NK-92 (cell line): ENCODE measurements around the gene S100A6.
"Not testable (repeated sequence)": the region's sequence is repeated elsewhere in the genome, so short reads cannot be mapped to it uniquely, and the experiment has no call there.

Experiments
- DNase-seq: peaks from one replicate; lab custom pipeline; 2025; ENCODE audit not compliant: unreplicated experiment; lab: John Stamatoyannopoulos, UW

Gene S100A6

DNA sequence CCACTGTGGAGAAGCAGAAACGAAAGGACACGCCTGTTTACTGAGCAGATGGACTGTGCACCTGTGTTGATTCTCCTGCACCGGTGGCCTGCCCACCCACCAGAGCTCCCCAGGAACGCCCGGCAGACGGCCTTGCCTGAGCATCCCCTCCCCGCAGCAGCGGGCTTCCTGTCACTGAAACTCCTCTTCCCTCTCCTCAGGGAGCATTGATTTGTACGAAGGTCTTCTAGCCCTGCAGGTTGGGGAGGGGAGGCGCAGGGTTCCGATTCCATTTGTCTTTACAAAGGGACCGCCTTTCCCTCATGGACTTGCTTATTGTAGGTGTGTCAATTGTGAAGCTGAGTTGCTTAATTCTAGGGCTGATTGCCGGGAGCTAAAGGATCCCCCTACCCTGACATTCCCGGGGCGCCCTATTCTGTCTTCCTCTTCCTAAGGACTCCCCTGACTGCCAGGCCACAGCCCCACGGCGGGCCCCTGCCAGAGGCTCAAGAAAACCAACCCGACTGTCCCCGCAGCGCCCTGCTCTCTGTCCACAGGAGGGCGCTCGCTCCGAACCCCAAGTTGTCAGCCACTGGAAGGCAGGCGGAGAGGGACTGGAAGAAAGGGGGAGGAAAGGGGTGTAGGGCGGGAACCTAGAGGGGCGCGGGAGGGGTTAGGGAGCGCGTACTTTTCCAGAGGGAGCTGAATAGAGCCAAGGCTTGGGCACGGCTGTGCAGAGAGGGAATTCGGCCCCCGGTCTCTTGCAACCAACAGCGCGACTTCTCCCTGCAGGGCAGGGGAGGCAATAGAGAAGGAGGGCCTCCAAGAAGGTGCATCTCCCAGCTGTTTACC is 2.8 kb downstream of the S100A6 start:
- no peak for DNase-seq

DNA sequence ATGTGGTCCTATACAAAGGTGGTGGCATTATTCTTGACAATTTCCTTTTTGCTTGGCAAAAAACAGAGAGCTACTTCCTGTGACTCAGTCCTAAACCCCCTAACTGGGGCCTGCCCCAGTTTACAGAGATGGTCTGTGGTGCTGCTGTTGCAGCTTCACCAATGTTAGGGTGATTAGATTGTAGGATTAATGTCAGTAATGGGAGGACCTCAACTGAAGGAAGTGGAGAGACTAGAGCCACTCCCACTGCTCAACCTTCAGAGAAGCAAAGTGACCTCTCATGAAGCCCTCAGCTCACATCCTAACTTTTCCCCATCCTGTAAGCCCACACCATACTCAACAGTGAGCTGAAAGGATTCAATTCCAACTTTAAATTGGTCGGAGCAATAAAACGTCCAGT is 3.6 kb downstream of the S100A6 start:
- DNase-seq: no peak

DNA sequence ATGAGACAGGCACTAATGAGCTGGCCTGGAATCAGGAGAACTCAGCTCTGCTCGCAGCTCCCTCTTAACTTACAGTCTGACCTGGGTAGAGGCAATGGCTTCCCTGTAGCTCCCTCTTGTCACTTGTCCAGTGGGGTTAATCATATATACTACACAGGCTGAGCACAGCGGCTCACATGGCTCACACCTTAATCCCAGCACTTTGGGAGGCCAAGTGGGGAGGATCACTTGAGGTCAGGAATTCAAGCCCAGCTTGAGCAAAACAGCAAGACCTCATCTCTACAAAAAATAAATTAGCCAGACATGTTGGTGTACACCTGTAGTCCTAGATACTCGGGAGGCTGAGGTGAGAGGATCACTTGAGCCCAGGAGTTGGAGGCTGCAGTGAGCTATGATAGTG is 4.2 kb downstream of the S100A6 start:
- DNase-seq: no peak

DNA sequence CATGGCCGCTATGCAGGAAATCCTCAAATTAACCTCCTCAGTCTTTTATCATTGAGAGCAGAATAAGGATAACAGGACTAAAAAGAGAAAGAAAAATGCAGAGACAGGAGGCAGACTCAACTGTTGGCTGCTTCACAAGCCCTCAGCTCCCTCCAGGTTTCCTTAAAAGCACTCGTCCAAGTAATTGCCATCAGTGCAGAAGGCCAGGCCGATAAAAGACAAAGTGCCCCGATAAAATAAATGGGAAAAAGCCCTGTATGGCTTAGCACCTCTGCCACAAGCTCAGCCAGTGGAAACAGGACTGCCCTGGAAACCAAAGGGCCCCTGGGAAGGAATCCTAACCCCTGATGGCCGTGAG is 8.1 kb downstream of the S100A6 start:
- no peak for DNase-seq

DNA sequence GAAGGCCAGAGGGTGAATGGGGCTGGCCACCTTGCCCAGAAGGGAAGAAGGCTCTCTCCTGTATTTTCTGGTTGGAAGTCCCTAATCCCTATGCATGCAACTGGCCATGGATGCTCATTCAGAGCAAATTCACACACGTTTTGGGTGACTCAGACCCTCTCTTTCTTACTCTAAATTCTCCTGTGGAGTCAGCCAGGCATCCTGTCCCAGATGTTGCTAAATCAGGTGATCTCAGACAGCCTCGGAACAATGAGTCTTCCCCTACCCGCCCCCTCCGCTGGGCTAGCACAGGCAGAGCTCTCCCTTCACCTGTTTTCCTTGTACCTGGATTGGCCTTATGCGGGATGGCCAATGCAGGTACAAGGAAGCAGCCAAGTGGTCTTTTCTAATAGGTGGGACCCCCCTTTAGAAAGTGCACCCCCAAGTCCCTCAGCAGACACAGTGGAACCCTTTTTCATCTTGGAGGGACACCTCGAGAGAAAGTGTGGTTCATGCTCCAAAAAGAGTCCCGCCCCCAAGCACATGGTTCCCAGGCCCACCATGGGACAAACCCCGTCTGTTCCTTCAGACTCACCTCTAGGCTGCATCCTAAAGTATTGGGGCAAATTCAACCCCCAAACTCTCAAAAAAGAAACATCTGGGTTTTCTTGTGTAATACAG is 8.6 kb downstream of the S100A6 start:
- no peak for DNase-seq

DNA sequence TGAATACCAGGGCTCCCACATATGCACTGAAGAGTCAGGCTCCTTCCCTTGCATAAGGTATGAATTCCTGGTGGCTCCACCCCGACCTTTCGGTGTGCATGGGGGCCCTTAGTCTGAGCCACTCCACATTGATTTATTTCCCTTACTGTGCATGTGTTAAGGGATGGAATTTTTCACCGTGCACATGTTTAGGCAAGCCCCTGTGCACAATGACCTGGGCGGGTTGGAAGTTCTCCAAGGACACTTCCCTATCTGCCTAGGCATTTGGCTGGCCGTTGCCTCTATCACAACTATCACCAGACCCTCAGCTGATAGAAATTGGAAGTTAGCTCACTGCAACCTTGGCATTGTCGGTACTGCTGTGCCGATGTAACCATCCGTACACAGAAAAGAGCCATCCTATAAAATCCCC is 9.7 kb downstream of the S100A6 start:
- no peak for DNase-seq

DNA sequence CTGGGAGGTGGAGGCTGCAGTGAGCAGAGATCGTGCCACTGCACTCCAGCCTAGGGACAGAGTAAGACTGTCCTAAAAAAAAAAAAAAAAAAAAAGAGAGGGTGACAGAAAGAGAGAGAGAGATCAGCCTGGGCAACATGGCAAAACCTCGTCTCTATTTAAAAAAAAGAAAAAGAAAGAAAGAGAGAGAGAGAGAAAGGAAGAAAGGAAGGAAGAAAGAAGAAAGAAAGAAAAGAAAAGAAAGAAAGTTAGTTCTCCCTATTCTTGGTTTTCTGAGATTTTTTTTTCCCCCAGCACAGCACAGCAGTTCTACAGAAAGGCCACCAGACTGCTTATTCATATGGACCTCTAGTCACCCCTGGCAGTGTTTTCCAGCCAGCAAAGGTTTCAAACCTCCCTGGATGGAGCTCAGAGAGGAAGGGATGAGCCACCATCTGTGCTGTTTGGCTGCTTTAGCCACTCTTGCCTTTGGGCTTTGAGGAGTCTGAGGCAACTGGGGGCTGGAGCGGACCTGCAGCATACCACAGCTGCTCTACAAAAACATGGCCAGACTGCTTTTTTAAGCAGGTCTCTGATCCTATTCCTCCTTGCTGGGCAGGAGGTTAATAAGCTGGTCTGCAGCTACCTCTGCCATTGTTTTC is 10.6 kb downstream of the S100A6 start:
- no peak for DNase-seq

DNA sequence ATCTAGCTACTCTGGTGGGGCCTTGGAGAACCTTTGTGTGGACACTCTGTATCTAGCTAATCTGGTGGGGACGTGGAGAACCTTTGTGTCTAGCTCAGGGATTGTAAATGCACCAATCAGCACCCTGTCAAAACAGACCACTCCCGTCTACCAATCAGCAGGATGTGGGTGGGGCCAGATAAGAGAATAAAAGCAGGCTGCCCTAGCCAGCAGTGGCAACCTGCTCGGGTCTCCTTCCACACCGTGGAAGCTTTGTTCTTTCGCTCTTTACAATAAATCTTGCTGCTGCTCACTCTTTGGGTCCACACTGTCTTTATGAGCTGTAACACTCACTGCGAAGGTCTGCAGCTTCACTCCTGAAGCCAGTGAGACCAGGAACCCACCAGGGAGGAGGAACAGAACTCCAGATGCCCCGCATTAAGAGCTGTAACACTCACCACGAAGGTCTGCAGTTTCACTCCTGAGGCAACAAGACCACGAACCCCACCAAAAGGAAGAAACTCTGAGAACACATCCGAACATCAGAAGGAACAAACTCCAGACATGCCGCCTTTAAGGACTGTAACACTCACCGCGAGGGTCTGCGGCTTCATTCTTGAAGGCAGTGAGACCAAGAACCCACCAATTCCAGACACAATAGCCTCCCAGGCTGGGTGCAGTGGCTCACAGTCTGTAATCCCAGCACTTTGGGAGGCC is 13.3 kb downstream of the S100A6 start:
- not testable (repeated sequence) for DNase-seq

DNA sequence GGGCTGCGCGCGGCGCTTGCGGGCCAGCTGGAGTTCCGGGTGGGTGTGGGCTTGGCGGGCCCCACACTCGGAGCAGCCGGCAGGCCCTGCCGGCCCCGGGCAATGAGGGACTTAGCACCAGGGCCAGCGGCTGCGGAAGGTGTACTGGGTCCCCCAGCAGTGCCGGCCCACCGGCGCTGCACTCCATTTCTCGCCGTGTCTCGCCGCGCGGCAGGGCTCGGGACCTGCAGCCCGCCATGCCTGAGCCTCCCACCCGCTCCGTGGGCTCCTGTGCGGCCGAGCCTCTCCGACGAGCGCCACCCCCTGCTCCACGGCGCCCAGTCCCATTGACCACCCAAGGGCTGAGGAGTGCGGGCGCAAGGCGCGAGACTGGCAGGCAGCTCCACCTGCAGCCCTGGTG is 14.0 kb downstream of the S100A6 start:
- not testable (repeated sequence) for DNase-seq

DNA sequence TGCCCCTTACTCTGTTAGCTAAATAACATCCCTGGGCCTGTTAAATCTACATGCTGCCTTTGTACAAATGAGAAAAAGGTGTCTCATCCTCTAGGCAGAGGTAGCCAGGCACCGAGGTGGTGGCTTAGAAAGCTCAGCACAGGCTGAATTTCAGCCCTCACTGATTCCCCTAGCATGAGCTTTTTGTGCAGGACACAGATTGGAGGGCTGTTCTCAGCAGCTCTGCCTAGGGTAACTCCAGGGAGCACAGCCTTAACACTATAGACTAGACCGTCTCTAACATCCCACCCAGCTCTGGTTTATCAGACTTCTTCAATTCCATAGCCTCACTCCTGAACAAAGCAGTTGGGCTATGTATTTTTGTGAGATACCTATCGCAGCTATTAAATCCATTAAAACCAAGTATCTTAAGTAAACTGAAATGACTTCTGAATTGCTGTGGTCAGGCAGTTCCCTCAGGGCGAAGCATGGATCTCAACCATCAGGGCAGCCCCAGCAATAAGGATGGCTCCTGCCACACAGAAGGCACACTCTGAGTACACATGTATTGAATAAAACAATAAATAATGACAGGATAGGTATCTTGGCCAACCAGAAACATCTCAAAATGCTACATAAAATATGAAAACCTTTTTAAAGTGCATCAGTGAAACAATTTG is 14.8 kb downstream of the S100A6 start:
- no peak for DNase-seq

DNA sequence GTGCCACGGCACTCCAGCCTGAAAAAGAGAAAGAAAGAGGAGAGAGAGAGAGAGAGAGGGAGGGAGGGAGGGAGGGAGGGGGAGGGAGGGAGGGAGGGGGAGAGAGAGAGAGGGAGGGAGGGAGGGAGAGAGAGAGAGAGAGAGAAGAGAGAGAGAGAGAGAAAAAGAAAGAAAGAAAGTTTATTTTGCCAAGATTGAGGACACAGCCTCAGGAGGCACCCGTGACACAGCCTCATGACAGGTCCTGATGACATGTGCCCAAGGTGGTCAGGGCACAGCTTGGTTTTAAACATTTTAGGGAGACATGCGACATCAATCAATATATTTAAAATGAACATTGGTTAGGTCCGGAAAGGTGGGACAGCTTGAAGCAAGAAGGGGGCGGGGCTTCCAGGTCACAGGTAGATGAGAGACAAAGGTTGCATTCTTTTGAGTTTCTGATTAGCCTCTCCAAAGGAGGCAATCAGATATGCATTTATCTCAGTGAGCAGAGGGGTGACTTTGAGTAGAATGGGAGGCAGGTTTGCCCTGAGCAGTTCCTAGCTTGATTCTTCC is 15.6 kb downstream of the S100A6 start:
- DNase-seq: not testable (repeated sequence)

DNA sequence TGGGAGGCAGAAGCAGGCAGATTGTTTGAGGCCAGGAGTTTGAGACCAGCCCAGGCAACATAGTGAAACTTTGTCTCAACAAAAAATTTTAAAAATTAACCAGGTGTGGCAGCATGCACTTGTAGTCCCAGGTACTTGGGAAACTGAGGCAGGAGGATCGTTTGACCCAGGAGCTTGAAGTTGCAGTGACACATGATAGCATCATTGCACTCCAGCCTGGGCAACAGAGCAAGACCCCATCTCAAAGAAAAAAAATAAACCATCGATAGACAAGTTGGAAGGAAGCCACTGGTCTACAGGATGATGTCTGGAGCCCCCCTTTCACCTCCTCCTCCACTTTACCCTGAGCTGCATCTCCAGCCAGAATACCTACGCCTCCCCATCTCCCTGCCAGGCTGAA is 16.5 kb downstream of the S100A6 start:
- no peak for DNase-seq

DNA sequence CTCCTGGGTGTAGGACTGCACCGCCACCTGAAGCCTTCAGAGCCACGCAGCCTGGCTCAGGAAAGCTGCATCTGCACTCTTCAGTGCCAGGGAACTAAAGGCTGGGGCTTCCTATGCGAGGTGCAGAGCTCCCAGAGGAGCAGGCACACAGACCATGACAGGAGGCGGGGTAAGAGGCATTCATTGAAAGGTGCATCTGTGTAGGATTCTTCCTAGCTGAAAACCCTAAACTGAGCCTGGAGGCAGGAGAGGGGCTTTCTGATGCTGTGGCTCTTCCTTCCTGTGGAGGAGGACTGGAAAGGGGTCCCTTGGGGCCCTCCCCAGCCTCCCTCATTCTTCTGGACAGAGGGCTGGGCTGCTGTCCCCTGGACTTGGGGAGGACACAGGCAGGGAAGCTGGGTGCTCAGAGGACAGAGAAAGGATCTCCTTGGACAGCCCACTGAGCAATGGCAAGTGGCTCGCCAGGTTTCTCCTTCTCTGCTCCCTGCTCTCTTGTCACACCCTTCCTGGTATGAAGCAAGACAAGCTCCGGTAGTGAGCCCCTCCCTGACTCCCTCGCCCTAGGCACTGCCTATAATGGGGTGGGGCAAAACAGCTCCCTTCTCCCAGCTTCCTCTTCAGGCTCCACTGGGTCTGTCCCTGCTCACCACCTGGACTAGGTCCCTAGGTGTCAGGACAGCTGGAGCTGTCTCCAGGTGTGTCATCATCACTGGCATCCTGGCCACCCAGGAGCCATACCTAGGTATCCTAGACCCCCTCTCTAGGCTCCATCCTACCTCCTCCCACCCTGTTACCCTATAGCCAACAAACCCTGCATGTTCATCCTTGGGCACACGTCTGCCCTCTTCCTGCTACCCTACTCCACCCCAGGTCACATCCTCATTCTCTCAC is 20.0 kb downstream of the S100A6 start:
- DNase-seq: no peak

DNA sequence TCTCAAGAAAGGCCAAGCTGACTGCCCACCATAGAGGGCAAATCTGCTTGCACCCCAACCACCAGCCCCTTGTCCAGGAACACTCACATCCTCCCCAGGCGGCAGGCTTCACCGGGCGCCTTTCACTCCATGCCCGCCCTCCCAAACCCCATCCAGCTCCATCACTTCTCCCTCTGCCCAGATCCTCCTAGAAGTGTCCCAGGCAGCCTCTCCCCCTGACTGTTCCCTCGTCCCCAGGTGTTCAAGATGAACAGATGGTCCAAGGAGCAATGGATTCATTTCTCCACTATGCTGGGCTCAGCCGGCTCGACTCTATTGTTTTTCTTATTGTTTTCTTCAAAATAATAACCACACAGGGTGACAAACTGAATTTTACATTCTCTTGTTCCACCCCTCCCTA is 22.1 kb downstream of the S100A6 start:
- DNase-seq: no peak

DNA sequence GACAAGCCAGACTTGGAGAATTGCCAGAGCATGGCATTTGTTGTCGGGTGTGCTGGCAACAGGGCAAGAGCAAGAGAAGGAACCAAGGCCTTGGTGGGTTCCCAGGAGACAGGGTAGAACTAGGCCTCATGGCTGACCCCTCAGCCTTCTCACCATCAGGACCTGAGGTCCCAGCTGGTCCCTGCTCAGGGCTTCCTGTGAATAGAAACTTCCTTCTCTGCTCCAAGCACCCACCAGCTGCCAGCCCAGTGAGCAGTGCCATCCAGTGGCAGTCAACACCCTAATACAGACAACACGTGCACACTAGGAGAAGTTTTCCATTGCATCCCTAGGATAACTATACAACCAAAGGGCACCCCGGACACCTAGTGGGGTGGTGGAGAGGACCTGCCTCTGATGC is 22.8 kb downstream of the S100A6 start:
- no peak for DNase-seq

DNA sequence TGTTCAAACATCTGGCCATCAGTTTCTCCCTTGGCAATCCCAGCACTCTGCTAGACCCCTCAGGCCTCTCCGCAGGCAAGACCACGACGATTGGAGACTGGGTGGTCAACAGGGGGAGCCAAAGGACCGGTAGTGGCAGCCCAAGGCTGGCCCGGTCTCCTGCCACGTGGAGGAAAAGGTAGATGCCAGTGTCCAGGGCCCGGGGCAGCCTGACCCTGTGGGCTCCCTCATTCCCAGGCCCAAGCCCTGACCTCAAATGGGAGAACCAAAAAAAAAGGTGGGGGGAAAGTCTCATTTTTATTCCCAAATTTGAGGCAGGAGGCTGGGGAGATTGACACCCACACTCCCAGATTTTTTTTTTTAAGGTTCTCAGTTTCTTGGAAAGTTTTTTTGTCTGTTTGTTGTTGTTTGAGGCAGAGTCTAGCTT is 24.8 kb downstream of the S100A6 start:
- DNase-seq: no peak

DNA sequence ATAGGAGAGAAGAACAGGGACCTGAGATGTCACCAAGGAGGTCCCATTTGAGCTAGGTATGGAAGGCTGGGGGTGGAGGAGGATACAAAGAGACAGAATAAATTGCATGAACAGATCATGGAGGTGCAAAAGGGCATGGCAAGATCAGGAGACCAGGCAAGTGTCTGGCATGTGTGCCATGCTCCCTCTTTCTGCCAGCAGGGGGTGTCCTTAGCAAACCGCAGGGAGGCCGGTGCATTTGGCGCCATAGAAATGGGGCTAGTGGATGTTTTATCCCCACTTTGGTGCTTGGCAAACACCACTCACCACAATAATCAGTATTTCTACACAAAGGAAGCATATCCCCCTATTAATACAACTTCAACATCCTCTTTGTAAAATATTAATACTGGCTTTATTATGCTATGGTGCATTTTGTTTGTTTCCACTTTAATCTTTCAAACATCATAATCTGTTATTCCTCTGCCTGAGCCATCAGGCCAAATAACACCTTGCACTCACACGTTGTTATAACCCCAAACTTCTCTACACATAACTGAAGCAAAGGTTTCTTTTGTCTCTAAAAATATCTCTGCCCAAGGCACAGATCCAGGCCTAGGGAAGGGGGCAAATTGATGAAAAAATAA is 25.9 kb downstream of the S100A6 start:
- no peak for DNase-seq

DNA sequence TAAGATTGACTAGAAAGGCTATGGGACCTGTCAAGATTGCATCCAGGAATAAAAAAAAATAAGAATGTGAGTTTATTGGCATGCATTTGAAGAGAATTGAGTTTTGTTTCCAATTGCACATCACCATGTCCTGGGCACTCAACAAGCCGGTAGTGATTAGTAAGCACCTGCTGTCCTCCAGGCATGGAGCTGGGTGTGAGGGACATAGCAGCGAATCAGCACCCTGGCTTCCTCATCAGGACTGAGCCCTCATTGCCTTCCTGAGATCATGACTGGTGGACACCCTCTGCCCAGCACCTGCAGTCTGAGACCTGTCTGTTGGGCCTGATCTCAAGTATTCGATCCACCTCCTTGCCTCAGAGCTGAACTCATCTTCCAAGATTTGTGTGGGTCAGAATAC is 26.8 kb downstream of the S100A6 start:
- DNase-seq: no peak

DNA sequence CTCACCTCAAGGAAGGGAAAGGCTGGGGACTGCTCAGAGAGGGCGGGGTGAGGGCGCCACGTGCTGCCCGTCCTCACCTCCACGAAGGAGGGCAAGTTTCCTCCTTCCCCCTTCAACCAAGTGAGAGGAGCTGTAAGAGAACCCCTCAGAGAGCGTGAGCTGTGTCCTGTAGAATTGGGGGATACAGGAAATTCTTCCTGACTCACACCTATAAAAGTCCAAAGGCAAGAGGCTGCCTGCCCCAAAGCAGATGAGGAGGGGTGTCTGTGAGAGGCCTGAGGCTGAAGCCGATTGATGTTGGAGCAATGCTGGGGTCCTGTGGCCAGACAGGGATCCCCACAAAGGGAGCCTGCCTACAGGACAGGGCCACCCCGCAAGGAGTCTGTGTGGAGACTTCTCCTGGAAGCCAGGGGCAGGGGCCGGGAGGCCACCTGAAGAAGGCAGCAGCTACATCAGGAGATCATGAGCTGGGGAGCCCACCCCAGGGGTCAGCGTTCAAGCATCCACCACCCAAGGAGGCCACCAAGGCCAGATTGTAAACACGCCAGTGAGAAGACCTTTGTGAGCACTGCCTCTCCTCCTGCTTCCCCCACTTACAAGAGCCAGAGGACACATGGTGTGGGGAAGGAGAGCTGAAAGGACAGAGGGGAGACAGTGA is 27.7 kb downstream of the S100A6 start:
- DNase-seq: no peak
